Measurements from ENCODE around the gene HSD17B7. TPM values are rescaled to one million over a fixed set of nuclear protein-coding genes. Genes with fewer than 3 reads are reported as not detected.

HSD17B7 gene
- total and polyA plus RNA-seq, 9 of the 15 experiments (the other 6 are each of a cell fraction or from before 2014, with no cell fraction given), result 12.7 to 48.7 (median 21.3) TPM

DNA sequence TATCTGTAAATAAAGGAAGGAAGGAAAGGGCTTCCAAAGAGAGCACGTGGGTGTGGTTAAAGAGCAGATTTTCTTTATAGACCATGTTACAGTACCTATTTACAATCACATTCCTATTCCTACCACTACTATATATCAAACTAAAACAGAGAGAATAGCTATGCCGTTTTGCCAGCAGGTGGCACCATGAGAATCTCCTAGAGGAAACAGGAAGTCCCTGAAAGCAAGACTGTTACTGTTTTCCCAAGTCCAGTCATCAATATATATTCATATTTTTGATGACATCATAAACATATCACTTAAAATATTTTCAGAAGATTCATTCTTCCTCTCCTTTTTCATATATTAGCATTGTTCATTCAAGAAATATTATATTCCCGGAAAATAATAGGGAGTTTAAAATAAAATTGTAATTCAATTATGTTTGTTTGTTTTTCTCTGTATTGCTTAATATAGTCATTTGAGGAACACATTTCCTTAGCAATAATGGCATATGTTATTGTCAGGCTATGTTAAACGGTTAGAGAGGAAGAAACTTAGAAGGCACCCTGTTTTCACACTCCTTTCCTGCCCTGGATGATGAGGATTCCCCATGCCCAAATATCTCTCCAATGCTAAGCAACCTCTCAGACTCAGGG lies 63.9 kb downstream of the HSD17B7 start (continued):
- TF ChIP-seq RCOR1 (IDR thresholded peaks at IDR 0.05; ENCODE audit: borderline replicate concordance in 1 of 2, low read depth in 2 of 2, low read length in 2 of 2) (no peak), HDAC3 (IDR thresholded peaks at IDR 0.05; ENCODE audit: borderline replicate concordance, partially characterized antibody) (no peak), STAT5B (CRISPR knock-in tag; IDR thresholded peaks at IDR 0.05) (no peak), KDM1A (IDR thresholded peaks at IDR 0.05) (no peak), NBN (IDR thresholded peaks at IDR 0.05; ENCODE audit: low read depth) (no peak), PTBP1 (IDR thresholded peaks at IDR 0.05; ENCODE audit: low read depth, low read length) (no peak), CC2D1A (IDR thresholded peaks at IDR 0.05) (no peak), ATF1 (CRISPR knock-in tag; IDR thresholded peaks at IDR 0.05) (no peak), ATF1 (tag; IDR thresholded peaks at IDR 0.05) (peak; percentile 71), ATF7 (IDR thresholded peaks at IDR 0.05) (peak; percentile 64; the same call in 1 of the 2 replicates), SRSF1 (IDR thresholded peaks at IDR 0.05; ENCODE audit: low read depth, low read length) (no peak), ZNF263 (CRISPR knock-in tag; IDR thresholded peaks at IDR 0.05; ENCODE audit: borderline replicate concordance) (no peak), ZC3H11A (IDR thresholded peaks at IDR 0.05; ENCODE audit: low read depth, low read length) (no peak), ETV1 (tag; conservative IDR thresholded peaks at IDR 0.05; ENCODE audit: low read depth) (peak; percentile 59), ZNF561 (CRISPR knock-in tag; conservative IDR thresholded peaks at IDR 0.05) (no peak), ZNF699 (CRISPR knock-in tag; IDR thresholded peaks at IDR 0.05; ENCODE audit: insufficient replicate concordance) (no peak), RBM34 (IDR thresholded peaks at IDR 0.05; ENCODE audit: borderline replicate concordance, insufficient read depth, low read length) (no peak), XRCC3 (IDR thresholded peaks at IDR 0.05) (no peak), ZNF75A (CRISPR knock-in tag; IDR thresholded peaks at IDR 0.05) (no peak), FOS (IDR thresholded peaks at IDR 0.05; ENCODE audit: extremely low read depth, insufficient read length) (no peak), MYBL2 (IDR thresholded peaks at IDR 0.05; ENCODE audit: low read depth) (no peak), MYBL2 (CRISPR knock-in tag; IDR thresholded peaks at IDR 0.05; ENCODE audit: borderline replicate concordance) (no peak), RFX5 (IDR thresholded peaks at IDR 0.05; ENCODE audit: low read depth, low read length) (no peak), POLR3G (IDR thresholded peaks at IDR 0.05; ENCODE audit: extremely low read depth, insufficient read length, insufficient replicate concordance) (no peak)
- TF ChIP-seq, protein P1, sequence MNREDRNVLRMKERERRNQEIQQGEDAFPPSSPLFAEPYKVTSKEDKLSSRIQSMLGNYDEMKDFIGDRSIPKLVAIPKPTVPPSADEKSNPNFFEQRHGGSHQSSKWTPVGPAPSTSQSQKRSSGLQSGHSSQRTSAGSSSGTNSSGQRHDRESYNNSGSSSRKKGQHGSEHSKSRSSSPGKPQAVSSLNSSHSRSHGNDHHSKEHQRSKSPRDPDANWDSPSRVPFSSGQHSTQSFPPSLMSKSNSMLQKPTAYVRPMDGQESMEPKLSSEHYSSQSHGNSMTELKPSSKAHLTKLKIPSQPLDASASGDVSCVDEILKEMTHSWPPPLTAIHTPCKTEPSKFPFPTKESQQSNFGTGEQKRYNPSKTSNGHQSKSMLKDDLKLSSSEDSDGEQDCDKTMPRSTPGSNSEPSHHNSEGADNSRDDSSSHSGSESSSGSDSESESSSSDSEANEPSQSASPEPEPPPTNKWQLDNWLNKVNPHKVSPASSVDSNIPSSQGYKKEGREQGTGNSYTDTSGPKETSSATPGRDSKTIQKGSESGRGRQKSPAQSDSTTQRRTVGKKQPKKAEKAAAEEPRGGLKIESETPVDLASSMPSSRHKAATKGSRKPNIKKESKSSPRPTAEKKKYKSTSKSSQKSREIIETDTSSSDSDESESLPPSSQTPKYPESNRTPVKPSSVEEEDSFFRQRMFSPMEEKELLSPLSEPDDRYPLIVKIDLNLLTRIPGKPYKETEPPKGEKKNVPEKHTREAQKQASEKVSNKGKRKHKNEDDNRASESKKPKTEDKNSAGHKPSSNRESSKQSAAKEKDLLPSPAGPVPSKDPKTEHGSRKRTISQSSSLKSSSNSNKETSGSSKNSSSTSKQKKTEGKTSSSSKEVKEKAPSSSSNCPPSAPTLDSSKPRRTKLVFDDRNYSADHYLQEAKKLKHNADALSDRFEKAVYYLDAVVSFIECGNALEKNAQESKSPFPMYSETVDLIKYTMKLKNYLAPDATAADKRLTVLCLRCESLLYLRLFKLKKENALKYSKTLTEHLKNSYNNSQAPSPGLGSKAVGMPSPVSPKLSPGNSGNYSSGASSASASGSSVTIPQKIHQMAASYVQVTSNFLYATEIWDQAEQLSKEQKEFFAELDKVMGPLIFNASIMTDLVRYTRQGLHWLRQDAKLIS (CRISPR knock-in tag; IDR thresholded peaks at IDR 0.05), result no peak

All from K562 (cell line).